Stimulated activated CD4-positive, alpha-beta T cell treated with anti-CD3 and anti-CD28 coated beads, Interleukin-12 subunit alpha, Interleukin-12 subunit beta, amount 100 ng/mL, for 48 hours (primary cell): ENCODE results near the gene THSD7B.
"Not testable (repeated sequence)": the region's sequence is repeated elsewhere in the genome, so short reads cannot be mapped to it uniquely, and the experiment has no call there.

Experiments
- DNase-seq, 3 donors: peaks; one replicate each; pipeline ENCODE4 v3.0.0-alpha.2; 2020; ENCODE audit warnings: low read depth in 2 of 3, low spot score in 1 of 3

The THSD7B gene

DNA sequence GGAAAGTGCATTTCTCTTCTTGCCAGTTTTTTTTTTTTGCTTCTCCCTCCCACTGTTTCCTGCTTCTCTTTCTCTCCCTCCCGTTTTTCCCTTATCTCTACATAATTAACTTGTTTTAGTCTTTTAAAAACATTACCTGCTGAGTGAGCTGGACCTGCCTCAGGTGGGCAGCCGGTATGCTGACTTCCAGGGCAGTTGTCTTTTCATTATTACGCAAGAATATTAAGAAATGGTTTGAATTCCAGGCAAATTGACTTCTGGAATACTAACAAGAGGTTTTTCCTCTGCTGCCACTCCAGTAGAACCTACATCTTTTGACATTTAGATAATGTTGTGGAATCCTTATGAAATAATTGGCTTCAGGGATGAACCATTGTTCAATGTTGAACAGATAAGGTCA, 161.8 kb downstream of the THSD7B start:
- DNase-seq = no peak

DNA sequence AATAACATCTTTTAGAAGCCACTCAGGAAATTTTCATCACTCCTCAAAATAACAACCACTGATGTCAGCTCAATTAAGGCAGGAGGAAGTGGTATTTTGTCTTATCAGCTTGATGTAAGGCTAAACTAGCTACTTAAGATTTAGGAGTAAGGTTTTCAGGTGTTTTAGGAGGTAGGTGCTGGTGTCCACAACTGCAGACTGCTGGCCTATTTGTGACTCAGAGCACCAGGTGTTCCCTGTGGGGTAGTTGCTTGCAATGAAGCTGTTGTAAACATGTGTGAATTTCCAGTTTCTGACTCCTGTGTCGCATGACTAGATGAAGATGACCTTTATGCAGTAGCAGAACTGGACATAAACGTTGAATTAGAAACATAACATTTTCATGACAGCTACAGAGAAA, 164.2 kb downstream of the THSD7B start:
- no peak for DNase-seq

DNA sequence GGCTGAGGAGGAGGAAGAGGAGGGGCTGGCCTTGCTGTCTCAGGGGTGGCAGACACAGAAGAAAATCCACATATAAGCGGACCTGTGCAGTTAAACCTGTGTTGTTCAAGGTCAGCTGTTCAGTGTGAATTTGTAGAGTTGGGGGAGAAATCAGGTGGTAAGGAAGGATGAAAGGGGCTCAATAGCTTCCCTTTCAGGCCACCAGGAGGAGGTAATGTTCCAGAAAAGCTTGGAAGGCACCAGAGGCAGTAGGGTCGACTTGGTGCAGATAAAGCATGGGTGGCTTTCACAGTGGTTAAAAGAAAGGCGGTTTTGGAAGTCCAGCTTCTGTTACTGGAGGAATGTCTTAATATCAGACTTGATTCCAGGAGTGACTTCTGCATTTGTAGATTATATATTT, 167.4 kb downstream of the THSD7B start:
- no peak for DNase-seq

DNA sequence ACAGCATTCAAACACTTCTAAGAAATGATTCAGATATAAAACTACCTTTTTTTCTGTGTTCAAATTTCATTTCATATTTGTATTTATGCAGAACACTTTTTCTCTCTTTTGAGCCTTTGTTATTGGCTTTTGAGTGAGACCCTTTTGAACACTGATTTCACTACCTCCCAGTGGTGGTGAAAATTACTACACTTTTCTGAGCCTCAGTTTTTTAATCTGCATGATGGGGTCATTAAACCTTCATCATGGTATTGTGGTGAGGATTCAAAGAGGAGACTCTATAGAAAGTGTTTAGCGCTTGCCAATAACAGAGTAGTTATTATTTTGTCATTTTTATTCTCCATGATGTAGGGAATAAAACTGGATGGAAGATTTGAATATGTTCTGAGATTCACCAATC, 169.8 kb downstream of the THSD7B start:
- DNase-seq = no peak

DNA sequence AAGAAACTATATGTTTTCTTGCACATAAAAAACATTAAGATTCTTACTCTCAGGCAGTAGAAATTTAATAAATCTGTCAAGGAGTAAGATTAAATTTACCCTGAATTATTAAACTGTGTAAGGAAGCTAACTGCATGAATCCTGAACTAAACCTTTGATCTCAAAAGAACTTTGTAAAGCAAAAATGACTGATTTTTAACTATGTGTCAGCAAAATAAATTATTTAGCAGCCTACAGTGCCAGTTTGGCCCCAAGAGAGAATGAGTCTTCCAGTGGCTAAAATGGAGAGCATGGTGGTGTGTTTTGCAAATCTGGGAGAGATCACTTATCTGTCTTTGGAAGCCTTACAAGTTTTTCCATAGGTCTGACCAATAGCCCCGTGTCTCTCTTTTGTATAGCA, 190.7 kb downstream of the THSD7B start:
- DNase-seq = no peak

DNA sequence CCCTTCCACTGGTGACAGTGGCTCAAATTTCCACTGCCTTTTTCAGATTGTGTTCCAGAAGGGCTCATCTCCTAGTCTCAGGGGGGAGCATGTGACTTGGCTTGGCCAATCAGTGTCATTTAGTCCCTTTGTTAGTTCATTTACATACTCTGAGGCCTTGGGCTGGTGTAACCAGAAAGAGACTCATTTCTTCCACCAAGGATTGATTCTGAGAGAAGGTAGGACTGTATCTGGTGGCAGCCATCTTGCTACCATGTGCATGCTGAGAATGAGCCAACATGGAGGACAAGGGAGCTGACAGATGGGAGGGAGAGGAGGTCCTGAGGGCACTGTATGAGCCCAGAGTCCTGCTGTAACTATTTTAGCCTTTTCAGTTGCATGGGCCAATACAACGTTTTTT, 191.7 kb downstream of the THSD7B start:
- no peak for DNase-seq

DNA sequence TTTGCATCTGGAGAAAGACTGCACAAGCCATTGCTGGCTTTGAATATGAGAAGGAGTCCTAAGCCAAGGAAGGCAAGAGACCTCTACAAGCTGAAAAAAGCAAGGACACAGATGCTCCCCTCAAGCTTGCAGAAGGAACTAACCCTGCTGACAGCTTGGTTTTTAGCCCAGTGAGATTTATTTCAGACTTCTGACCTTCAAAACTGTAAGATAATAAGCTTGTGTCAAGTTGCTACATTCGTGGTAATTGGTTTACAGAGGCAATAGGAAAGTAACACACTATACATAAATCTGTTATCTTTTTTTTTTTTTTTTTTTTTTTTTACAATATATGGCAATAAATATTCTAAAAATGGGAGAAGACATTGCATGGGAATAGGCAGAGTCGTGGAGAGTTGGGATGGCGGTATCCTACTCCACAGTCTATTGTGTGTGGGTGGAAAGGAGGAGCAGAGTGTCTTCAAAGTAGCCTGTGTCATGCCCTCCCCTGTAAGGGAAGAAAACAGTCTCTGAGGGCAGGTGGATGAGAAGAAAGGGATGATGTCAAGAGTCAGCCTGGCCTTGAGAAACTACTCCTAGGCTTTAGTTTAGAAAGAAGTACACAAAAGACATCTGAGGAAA, 196.9 kb downstream of the THSD7B start:
- no peak for DNase-seq

DNA sequence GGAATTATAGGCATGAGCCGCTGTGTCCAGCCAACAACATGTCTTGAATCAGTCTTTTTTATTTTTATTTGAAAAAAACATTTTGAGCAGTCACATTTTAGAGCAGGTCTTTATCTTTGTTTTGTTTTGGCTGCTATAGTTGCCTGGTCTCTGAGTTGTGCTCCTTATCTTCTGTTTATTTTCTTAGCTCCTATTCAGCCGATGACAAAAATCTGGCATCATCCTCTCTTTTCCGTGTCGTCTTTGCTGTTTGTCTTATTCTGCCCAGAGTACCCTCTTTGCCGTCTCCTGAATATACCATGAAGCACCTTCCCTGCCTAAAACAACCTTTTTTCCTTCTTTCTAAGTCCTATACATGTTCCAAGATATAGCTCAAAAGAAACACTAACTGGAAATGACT, 201.1 kb downstream of the THSD7B start:
- no peak for DNase-seq

DNA sequence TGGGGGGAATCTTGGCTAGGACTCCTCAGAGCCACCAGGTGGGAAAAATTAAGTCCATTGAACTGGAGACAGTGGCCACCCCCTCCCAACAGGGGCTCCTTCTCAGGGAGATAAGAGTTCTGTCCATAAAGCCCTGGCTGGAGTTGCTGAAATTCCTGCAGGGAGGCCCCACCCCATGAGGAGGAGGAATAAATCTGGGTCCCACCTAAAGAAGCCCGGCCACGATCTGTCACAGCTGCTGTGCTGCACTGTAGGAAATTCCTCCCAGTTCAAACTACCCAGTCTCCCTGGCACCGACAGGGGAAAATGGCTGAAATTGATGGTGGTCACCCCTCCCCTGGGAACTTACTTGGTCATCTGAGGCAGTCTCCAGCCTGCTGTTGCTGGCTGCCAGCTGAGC, 215.0 kb downstream of the THSD7B start:
- no peak for DNase-seq

DNA sequence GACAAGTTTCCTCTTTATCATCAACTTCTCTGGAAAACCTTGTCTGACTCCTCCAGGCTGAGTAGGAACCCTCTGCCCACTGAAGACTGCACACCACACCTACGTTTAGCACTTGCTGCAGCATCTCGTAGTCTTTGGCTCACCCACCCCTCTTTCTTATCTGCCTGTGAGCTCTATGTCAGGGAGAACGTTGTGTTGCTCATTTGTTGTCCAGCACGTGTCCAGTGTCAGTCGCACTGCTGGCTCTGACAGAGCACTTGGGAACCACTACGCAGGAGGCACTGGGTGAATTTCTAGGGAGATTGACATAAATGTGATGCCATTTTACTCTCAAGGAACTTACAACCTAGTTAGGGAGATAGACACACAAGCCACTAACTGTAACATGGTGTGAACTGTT, 216.3 kb downstream of the THSD7B start:
- not testable (repeated sequence) for DNase-seq

DNA sequence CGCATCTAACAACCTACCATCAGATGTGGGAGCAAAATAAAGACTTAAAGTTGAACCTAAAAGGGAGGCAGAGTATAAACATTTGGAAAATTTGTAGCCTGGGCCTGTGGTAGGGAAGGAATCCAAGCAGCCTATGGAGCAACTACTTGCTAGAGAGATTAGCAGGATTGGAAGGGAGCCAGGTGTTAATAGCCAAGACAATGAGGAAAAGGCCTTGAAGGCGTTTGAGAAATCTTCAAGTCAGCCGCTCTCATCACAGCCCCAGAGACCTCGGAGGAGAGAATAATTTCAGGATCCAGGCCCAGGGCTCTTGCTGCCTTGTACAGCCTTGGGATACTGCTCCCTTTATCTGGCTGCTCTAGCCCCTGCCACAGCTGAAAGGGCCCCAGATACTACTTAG, 219.7 kb downstream of the THSD7B start:
- no peak for DNase-seq

DNA sequence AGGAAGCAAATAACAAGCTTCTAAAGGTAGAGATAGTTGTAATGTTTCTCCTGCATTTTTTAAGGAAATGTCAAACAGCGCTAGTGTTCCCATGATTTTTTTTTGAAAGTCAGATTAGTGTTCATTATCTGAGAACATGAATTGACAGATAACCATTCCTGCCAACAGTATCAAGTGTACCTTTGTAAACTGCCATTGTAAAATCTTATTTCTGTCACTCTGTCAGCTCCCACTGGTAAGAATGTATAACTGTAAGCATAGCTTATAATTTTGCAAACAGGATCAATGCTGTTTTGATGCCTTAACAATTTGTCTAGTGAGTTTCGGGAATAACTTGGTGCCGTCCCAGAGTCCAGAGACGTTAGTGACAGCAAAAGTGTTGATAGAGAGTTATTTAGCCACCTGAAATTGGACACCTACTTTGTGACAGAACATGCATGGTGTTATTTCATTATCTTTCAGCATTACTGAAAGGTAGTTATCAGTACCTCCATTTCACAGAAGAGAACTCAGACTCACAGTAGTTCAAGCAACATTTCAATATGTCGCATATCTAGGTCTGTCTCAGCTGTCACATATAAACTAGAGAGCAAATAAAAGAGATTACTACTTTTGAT, 221.4 kb downstream of the THSD7B start:
- no peak for DNase-seq

DNA sequence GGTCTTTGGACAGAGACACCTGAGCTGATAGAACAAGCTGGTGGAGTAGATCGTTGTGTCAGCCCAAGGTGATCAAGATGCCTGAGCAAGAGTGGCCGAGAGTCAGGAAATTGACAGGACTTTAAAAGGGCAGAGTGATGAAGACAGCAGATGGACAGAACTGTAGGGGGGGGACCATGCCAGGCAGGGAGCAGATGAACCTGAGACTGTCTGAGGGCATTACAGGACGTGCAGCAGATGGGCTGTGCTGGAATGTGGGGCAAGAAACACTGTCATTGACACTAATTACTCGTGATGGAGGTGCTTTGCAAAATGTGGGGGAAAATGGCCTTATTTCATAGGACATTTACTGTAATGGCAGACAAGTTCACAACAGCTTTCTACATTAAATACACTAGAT, 225.0 kb downstream of the THSD7B start:
- DNase-seq = no peak

DNA sequence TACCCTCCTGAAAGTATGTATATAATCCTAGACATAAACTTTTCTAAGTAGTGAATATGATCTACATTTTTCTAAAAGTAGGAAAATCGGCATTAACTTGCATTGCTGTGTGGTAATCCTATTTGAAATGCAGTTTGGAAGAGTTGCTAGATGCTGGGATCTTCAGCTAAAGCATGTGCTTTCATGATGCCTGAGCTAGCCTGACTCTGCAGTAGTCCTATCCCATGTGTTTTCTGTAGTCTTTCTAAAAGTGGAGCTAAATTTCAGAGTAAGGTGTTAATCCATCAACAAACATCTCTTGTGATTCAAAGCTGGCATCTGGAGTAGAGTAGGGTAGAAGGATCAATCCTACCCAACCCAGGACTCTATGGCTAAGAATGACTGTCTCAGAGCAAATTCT, 229.4 kb downstream of the THSD7B start:
- DNase-seq = no peak

DNA sequence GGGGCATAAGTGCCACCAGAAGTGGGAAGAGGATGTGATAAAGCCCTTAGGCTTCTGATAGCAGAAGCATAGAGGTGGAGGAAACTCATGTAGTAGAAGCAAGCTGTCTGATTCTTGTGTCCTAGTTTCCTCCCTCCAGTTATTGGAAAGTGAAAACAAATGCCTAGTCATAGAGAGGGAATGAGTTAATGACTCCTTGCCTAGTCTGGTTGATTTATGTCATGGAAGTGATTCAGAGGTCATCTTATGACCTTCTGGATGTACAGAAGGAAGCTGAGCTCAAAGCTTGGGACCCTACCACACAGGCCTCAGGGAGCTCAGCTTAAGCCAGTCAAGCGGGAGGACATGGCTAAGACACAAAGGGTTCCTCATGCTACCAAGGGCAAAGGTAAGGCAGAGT, 232.2 kb downstream of the THSD7B start:
- DNase-seq = no peak

DNA sequence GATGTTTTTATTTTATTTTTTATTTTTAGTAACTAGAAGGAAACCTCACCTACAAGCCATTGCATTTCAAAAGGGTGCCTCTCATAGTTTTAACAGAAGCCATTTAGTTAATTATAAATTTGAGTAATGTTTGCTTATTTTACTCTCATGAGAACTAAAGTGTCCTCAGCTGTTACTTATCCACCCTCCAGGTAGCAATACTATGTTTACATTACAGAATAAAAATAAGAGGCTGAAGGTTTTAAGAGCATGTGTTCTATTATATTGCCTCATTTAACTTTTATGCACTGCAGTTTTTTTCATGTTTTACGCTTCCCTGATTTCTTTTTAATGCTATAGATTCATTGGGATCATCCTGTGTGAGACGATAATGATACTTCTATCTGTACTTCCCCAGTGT, 235.5 kb downstream of the THSD7B start:
- no peak for DNase-seq

DNA sequence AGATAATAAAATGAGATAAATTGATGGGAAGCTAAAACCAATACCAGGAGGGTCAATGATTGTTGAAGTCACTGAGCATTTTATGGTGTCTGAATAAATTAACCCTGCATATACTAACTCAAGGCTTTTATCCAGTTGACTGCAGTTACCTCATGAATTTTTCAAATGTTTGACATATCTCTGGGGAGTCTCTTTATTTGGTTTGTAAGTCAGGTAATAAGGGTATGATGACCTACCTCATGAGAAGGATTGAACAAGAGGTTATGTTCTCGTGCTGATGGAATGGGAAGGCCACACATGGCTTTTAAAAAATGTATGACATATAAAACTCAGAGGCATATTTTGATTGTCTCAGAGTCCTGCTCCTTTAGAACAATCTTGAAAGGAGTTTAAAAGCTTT, 237.6 kb downstream of the THSD7B start:
- DNase-seq = no peak

DNA sequence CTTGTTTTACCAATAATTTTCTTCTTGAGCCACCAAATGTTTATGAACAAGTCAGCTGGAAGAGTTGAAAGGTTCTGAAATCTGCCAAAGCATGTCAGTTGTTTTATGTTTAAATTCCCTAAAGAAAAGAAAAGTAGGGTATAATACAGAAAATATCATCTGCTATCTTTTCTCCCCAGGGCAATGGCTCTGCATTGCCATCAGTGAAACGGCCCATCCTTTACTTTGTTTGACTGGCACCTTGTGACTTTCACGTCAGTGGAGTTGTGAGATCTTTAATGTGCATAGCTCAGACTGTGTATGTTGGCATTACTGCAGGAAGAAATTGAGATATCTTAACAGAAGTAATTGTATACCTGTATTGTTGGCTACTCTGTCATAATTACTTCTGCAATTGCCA, 239.9 kb downstream of the THSD7B start:
- no peak for DNase-seq

DNA sequence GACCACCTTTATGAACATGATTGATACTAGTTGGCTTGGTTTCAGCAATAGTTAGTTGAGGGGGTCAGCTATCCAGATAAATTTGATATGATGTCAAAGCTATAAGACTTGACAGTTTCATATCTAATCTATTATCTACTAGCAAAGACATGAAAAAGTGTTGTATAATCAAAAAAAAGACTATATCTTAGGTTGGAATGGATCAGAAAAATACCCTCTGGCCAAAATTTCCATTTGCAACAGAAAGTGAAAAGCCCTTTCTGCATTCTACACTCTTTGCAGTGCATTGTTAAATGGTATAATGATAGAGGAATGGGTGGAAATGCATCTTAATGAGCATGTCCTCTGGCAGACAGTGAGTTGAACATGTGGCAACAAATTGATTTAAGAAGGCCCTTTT, 242.6 kb downstream of the THSD7B start:
- no peak for DNase-seq

DNA sequence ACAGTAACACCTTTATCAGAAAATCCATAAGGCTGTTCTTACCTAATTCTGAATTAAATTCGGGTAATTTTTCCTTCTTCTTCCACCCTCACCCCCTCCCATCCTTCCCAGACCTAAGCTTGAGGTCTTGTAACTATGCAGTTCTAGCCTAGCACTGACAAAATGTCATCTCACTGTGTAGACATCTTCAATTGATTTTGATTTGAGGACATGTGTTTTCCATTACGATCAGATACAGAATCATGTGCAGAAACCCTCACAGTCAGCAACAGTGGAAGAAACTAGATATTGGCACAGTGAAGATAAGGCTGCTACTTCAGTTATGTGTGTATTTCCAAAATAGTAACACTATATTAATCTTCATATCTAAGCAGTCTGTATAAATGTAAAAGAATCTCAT, 244.6 kb downstream of the THSD7B start:
- no peak for DNase-seq

DNA sequence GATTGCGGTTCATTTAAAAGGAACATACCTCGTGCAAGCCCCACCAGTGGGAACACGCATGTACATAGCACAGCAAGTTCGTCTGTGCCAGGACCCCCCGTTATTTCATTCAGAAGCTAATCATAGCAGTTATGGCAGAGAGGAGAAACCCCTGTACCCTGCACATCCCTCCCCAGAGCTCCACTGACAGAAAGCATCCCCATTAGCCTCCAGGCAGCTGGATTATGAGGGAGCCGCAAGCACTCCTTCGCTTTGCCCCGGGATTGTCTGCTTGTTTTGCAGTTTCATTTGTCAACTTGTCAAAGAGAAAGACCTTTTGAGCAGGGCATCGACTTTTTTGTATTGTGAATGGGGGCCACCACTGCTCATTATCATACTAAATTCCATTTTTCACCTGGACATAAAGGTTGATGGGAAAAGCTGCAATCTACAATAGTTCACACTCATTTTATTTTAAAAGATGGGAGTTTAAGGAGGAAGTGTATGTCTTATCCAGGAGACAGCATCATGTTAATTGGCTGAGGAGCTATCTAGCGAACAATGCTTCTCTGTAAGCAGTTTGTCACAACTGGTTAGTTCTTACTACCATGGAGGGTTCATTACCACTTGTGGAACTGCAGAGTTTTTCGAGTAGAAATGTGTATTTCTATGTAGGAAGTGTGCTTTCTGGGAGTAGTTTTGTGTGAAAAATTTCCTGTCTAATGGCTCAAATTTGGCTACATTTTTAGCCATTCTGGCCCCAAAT, 255.3 kb downstream of the THSD7B start:
- DNase-seq = no peak

DNA sequence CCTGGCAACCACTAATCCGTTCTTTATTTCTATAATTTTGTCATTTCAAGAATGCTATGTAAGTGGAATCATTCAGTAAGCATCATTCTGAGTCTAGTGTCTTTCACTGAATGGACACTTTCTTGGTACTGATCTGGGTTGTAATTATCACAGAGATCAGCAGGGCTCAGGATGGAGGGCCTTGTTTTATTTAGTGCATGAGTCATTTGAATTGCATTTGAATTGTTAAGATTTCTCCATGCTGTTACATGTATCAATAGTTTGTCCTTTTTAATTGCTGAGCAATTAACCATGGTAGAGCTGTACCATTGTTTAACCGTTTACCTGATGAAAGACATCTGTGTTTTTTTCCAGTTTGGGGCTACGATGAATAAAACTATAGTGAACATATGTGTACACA, 256.4 kb downstream of the THSD7B start:
- no peak for DNase-seq

DNA sequence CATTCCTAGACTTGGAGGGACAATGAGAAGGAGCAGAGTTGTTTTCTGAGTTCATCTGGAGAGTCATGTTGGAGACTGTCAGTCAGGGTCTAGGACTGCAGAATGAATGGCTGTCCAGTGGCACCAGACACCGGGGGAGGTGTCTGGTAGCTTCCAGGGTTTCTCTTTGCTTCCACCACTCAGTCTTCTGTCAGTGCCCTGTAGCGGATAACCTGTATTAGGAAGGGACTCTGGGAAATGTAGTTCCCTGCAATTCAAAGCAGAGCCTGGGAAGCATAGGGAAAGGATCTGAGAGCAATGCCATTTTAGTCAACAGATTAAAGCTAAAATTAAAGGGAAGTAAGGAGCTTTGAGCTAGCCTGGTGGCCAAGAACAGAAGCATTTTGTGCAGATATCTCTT, 257.9 kb downstream of the THSD7B start:
- no peak for DNase-seq
